GM19468 (cell line): ENCODE results near the gene CELF4.

Experiments used
- ATAC-seq: cut with Tn5 transposase; IDR thresholded peaks from one replicate; pipeline ENCODE4 v1.9.1; 2021; ENCODE audit warnings: mild to moderate bottlenecking, moderate library complexity, moderate number of reproducible peaks; ENCODE audit not compliant: unreplicated experiment; ENCODE audit errors: extremely low read depth

The CELF4 gene

GRCh38 chr18:37532917-37533316, 32.7 kb downstream of the CELF4 start:
- ATAC-seq: no peak

GRCh38 chr18:37529863-37530262, 35.7 kb downstream of the CELF4 start:
- ATAC-seq: no peak

GRCh38 chr18:37529296-37529695, 36.3 kb downstream of the CELF4 start:
- ATAC-seq: no peak

GRCh38 chr18:37527395-37527794, 38.2 kb downstream of the CELF4 start:
- no peak for ATAC-seq

GRCh38 chr18:37525262-37525585, 40.4 kb downstream of the CELF4 start:
- ATAC-seq: no peak

GRCh38 chr18:37524498-37525261, 40.9 kb downstream of the CELF4 start:
- ATAC-seq: no peak

GRCh38 chr18:37524139-37524497, 41.5 kb downstream of the CELF4 start:
- ATAC-seq: no peak

- ATAC-seq: no peak
Observed at GRCh38 chr18:37521510-37522465, 43.8 kb downstream of the CELF4 start.

GRCh38 chr18:37520508-37520907, 45.1 kb downstream of the CELF4 start:
- ATAC-seq: no peak

- no peak for ATAC-seq
Observed at GRCh38 chr18:37519510-37520135, 46.0 kb downstream of the CELF4 start.

- no peak for ATAC-seq
Observed at GRCh38 chr18:37516361-37516853, 49.2 kb downstream of the CELF4 start.

- no peak for ATAC-seq
Observed at GRCh38 chr18:37514953-37515352, 50.6 kb downstream of the CELF4 start.

- ATAC-seq: no peak
Observed at GRCh38 chr18:37512400-37512799, 53.2 kb downstream of the CELF4 start.

- ATAC-seq: no peak
Observed at GRCh38 chr18:37511721-37512298, 53.8 kb downstream of the CELF4 start.

GRCh38 chr18:37509600-37509999, 56.0 kb downstream of the CELF4 start:
- no peak for ATAC-seq

- no peak for ATAC-seq
Observed at GRCh38 chr18:37508207-37508606, 57.4 kb downstream of the CELF4 start.

- no peak for ATAC-seq
Observed at GRCh38 chr18:37507239-37507638, 58.4 kb downstream of the CELF4 start.

- no peak for ATAC-seq
Observed at GRCh38 chr18:37506001-37506400, 59.6 kb downstream of the CELF4 start.

GRCh38 chr18:37505321-37505720, 60.3 kb downstream of the CELF4 start:
- no peak for ATAC-seq

- no peak for ATAC-seq
Observed at GRCh38 chr18:37502601-37503000, 63.0 kb downstream of the CELF4 start.
